Fibroblast of skin of left quadriceps (primary cell): ENCODE data around the gene SYS1.

Experiments
- DNase-seq, 2 experiments: peaks; one replicate each; pipeline ENCODE4 v3.0.0-alpha.2; 2013; ENCODE audit warnings: low read depth in 2 of 2

Gene SYS1

GRCh38 chr20:45355209-45356084 lies 7.5 kb upstream of the SYS1 start:
- DNase-seq = no peak

DNA sequence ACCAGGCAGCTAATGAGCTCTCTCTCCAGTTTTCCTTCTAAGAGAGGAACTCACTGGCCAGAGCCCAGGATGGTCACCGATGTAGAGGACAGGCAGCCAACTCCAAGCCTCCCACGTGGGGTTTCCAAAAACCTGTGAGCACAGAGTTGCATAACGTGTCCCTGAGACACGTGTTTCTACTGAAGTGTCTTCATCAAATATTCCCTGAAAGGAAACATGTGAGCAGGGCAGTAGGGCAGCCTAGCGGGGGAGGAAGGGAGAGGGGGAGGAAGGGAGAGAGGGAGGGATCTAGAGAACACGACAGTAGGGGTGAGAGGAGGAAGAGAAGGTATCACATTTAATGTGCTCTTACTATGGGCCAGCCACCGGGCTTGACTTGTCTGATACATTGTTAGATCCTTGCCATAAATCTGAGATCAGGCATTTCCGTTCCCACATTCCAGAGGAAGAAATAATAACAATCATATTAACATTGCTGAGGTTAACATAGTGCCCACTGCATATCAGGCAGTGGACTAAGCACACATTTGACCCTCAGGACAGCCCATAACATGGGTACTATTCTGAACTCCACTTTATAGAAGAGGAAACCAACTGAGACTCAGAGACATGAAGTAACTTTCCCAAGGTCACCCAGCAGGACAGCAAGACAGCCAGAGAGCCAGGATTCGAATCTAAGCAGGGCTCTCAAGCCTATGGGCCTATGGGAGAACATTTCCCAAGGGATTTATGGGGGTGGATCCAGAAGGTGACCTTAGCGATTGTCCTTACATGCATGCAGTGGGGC lies 4.5 kb upstream of the SYS1 start:
- DNase-seq = peak in 1 of 2 experiments; percentile 40

DNA sequence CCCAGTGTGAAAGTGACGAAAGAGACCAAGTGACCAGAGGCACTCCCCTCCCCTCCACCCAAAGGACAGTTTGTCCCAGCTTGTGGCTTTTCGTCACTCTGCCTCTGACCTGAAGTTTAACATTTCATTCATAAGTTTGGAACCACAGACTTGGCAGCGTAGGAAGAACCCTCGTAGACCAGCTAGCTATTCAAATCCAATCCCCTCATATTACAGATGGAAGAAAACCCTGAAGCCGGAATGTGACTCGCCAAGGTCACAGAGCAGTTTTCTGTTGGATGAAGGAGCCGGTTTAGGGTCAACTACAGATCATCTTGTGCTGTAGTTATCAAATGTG lies 3.9 kb upstream of the SYS1 start:
- no peak for DNase-seq

- no peak for DNase-seq
These were observed 3.4 kb upstream of the SYS1 start for GRCh38 chr20:45359406-45360148.

- no peak for DNase-seq
These were observed 1.2 kb upstream of the SYS1 start for GRCh38 chr20:45361793-45362192.

DNA sequence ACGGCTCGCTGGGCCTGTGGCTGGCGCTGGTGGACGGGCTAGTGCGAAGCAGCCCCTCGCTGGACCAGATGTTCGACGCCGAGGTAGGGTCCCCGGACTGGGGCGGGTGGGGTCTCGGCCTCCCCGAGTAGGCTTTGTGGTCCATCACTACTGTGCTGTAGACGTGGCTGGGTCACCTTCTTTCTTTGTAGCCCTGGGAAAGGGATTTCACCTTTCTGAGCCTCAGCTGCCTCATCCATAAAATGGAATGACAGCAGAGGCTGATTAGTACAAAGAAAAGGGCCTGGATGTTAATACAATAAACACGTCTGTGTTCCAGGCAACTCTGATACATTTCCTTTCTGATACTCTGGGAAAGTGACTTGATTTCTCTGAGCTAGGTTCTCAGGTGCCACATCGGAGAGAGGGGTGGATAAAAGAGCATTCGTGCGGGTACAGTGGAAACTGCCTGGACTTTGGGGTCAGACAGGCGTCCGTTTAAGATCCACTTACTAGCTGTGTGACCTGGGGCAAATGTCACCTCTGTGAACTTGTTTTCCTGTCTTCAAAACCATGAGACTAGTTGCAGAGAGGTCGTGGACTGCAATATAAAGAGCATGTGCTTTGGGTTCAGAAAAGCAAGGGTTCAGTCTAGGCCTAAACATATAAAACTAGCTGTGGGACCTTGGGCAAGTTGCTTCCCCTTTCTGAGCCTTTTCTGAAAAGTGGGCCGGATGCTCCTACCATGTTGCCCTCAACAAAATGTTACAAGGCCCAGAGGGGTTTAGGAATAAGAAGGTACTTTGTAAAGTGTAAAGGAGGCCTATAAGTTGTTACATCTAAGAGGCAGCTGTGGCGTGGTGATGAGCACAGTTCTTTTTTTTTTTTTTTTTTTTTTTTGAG lies 896 bp downstream of the SYS1 start:
- DNase-seq = no peak

DNA sequence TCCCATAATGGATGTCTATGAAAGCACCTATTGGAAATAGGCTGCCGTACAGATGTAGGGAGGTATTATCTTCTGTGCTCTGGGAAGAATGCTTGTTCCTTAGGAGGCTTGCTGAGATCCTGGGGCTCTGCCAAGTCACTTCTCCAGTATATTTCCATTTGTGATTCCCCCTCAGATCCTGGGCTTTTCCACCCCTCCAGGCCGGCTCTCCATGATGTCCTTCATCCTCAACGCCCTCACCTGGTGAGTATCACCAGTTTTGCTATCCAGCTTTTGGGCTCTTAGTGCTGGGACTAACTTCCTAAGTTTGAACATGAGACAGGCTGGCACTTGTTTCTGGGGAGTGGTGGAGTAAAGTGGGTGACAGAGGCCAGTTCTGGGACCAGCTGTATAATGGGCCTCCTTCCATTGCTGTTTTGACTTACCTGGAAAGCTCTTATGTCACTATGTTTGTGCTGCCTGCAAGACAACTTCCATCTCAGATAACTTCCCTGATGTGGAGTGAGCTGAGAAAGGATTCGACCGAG lies 2.6 kb downstream of the SYS1 start:
- DNase-seq = no peak

- no peak for DNase-seq
These were observed 3.2 kb downstream of the SYS1 start for GRCh38 chr20:45366192-45366591.

GRCh38 chr20:45366631-45367030 lies 3.7 kb downstream of the SYS1 start:
- DNase-seq = no peak

DNA sequence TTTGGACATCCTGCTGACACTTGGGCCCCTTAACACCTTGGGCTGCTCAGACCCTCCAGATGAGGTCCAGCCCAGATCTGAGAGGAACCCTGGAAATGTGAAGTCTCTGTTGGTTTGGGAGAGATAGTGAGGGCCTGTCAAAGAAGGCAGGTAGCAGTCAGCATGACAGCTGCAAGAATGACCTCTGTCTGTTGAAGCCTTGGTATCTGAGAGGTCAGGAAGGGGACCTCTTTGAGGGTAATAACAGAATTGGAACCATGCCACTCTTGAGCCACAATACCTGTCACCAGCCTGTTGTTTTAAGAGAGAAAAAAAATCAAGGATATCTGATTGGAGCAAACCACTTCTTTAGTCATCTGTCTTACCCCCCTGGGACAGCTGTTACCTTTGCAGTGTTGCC lies 4.2 kb downstream of the SYS1 start:
- DNase-seq = no peak

GRCh38 chr20:45368221-45368980 lies 5.4 kb downstream of the SYS1 start:
- DNase-seq = no peak

GRCh38 chr20:45370571-45371160 lies 7.7 kb downstream of the SYS1 start:
- DNase-seq = no peak

DNA sequence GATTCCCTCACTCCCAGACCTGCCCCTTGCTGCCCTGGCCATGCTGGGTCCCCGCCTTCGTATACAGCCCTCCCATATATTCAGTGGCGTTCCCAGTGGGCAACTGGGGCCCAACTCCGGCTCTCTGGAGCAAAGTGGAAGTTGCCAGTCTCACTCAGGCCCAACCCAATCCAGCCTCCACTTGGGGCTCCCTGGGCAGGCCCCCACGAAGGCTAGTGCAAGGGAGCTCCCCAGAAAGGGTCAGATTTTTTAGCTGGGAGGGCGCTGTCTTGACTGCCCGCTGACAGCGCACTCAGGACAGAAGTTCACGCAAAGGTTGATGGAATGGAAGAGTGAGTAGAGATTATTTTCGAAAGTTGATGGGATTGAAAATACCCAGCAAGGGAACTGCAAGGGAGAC lies 9.3 kb downstream of the SYS1 start:
- no peak for DNase-seq

DNA sequence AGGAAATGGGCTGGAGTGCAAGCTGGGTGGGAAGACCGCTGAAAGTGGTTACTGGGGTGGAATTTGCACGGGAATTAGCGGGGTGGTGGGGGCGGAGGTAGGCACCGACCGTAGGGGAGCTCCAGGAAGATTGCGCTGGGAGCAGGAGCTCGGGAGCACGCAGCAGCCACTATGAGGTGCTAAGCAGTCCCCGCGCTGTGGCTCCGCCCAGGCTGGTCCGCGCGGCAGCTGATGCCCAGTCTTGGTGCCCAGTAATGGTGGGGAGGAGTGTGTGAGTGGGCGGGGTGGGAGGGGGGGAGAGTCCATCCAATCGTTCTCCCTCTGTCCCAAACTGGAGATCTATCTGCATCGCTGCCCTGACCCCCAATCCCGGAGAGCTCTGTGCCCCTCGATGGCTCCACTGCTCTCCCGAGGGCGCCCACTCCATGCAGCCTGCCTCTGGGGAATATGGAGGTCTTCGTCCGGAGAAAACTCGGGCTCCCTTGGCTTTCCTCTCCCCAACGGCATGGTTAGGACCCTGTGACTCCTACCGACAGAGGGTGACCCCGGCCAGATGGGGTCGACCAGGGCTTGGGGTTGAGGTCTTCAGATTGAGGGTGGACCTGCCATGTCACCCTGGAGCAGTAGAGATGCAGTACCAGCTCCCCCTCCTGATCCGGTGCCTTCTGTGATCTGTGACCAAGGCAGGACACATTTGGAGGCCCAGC lies 9.8 kb downstream of the SYS1 start:
- no peak for DNase-seq

- peak; percentile 41 to 47 for DNase-seq
These were observed 10.6 kb downstream of the SYS1 start for GRCh38 chr20:45373353-45374100.

- DNase-seq = no peak
These were observed 11.1 kb downstream of the SYS1 start for GRCh38 chr20:45374101-45374467.

DNA sequence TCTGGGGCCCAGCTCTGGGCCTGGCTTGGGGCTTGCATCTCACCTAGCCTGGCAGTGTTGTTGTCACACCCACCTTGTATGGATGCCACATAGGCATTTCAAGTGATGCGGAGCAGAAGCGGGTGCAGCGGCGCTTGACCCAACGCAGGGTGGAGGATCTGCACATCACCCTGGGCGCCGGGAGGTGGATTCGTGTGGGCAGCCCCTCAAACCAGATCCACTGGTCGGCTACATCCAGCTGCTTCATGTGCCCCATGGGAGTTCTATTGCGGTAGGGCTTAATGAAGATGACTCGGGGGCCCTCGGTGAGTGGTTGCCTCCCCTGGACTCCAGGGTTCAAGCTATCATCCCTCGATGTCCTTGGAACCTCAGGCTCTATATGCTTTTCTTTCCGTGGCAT lies 12.0 kb downstream of the SYS1 start:
- DNase-seq = no peak

DNA sequence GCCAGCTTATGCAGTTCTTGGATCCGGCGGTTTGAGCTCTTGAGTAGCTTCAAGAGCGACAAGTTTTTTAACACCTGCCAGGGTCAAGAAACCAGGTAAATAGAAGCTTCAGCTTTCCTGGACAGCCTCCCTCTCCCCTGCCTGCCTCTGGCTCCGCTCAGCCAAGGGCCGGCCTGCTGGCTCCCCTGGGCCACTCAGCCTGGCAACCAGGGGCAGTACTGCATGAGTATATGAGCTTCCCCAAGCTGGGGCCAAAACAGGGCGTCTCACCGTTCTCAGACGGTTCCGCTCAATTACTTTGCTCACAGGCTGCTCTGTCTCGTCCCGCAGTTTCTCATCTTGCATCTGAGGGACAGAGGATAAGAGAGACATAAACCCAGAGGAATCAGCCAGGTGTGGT lies 14.3 kb downstream of the SYS1 start:
- no peak for DNase-seq

- no peak for DNase-seq
These were observed 15.2 kb downstream of the SYS1 start, which contains the start of gene TP53TG5 for GRCh38 chr20:45378191-45378590. TSS of gene TP53TG5 (minus strand) at chr20:45378325. CDS start at chr20:45378236, 89 bp downstream.
